NCI-H524 treated with DMSO at 0.1 percent for 48 hours (cell line): ENCODE data around the gene GDF15.

Experiments used
- DNase-seq: peaks from one replicate; lab custom pipeline; 2025; lab: John Stamatoyannopoulos, UW

Gene GDF15

DNA sequence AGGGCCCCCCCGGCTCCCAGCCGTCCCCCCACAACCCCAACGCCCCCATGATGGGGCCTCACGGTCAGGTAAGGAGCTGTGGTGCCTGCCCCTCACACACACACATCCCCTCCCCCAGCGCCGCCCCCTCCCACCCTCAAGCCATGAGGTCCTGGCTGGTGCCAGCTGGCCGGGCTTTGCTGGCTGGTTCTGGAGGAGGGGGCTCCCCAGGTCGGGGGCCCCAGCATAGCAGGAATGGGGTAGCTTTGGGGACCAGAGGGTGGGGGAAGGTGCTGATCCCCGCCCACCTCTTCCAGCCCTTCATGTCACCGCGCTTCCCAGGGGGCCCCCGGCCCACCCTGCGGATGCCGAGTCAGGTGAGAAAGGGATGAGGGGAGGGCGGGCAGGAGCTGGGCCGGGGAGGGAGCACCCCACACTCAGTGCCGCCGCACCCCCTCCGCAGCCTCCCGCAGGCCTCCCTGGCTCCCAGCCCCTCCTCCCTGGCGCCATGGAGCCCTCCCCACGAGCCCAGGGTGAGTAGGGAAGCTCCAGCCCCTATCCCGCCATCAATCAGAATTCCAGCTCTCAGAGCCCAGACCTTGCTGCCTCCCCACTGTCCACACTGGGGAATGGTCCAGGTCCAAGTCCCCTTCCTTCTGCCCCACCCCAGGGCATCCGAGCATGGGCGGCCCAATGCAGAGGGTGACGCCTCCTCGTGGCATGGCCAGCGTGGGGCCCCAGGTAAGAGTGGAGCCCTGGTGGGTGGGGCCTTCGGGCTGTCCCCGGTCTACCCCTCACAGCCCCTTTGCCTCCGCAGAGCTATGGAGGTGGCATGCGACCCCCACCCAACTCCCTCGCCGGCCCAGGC lies 45.6 kb downstream of the GDF15 start:
- DNase-seq: no peak

DNA sequence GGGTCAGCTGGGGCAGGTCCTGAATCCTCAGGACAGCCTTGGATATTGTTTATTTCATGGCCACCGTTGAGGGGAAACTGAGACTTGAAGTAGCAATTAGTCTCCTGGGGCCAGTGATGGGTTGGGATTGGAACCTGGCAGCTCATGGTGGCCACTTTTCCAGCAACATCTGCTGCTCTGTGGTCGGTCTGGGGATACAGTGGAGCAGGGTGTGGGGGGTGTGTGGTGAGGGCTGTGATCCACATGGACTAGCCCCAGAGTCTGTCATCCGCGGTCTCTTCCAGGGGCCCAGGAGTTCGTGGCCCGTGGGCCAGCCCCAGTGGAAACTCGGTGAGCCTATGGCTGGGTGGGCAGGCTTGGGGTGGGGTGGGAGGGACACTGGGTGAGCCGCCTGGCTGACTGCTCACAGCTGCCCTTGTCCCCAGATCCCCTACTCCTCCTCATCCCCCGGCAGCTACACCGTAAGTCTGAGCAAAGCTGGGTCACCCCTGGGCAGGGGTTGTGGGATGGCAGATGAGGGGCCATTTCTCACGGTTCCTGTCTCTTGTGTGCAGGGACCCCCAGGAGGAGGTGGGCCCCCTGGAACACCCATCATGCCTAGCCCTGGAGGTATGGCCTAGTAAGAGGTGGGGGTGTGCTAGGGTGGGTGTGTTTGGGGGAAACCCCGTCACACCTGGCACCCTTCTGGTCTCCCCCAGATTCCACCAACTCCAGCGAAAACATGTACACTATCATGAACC lies 46.5 kb downstream of the GDF15 start:
- DNase-seq: no peak

DNA sequence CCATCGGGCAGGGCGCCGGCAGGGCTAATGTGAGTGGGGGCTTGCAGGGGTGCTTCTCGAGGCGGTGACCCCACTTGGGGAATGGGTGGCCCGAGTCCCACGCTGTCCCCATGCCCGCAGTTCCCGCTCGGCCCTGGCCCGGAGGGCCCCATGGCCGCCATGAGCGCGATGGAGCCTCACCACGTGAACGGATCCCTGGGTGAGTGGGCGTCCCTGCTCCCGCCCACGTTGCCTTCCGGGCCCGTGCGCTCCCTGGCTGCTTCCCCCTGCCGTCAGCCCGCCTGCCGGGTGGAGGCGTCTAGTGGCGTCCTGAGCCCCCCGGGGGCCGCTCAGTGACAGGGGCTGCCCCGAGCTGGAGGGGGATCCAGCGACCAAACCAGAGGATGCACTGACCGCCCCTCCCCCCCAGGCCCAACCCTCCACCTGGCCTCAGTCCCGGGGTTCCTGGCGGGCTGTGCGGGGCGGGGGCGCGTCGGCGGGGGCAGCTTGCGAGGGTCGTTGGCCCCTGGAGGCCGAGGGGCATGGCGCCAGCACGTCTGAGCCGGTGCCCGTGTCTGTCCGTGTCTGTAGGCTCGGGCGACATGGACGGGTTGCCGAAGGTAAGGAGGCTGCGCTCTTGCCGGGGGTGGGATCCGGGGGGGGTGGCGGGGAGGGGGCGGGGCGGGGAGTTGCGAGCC lies 47.2 kb downstream of the GDF15 start:
- no peak for DNase-seq

DNA sequence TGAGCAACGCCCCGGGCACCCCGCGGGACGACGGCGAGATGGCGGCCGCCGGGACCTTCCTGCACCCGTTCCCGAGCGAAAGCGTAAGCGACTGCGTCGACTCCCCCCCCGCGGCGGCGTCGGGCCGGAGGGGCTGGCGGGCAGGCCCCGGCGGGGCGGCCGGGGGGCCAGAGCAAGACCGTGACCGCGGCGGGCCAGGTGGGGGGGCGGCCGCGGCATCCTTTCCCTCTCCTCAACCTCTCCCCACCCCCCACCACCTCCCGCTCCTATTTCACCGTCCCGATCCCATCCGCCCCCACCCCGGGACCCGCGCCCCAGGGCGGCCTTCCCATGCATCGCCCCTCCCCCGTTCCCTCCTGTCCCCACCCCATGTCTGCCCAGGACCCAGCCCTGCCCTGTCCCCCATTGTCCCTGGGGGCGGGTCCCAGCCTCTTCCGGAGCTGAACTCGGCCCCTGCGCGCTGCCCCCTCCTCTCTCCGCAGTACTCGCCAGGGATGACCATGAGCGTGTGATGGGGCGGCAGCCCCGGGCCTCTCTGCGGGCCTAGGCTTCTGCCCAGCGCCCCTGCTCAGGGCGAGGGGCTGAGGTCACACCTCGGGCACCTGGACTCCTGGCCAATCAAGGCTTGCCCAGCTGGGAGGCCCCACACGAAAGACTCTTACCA lies 47.9 kb downstream of the GDF15 start:
- no peak for DNase-seq

- no peak for DNase-seq
These were observed 48.6 kb downstream of the GDF15 start for GRCh38 chr19:18434411-18435175.

DNA sequence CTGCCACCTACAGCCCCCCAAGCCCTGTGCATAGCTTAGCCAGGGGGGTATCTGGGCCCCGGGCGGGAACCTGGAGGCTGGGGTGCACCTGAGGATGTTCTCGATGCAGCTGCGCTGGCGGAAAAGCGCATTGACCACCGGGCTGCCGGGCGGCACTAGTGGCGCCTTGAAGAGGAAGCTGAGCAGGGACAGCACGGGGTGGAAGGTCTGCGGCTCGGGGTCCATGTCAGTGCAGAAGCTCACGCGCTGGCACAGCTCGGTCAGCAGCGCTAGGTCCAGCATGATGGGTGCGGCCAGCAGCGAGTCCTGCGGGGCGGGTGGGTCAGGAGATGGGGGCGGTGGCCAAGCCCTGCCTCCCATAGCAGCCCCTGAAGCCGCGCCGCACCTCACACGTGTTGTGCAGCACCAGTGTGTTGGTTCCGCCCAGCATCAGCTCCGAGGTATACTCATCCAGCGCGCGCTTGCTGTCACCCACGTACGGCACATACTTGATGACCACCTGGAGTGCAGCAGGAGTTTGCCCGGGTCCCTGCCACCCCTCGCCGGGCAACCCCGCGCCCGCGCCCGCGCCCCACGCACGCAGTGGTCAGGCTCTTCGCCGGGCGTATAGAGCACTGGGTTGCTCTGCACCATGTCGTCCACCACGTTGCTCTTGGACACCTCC lies 49.4 kb downstream of the GDF15 start:
- no peak for DNase-seq

DNA sequence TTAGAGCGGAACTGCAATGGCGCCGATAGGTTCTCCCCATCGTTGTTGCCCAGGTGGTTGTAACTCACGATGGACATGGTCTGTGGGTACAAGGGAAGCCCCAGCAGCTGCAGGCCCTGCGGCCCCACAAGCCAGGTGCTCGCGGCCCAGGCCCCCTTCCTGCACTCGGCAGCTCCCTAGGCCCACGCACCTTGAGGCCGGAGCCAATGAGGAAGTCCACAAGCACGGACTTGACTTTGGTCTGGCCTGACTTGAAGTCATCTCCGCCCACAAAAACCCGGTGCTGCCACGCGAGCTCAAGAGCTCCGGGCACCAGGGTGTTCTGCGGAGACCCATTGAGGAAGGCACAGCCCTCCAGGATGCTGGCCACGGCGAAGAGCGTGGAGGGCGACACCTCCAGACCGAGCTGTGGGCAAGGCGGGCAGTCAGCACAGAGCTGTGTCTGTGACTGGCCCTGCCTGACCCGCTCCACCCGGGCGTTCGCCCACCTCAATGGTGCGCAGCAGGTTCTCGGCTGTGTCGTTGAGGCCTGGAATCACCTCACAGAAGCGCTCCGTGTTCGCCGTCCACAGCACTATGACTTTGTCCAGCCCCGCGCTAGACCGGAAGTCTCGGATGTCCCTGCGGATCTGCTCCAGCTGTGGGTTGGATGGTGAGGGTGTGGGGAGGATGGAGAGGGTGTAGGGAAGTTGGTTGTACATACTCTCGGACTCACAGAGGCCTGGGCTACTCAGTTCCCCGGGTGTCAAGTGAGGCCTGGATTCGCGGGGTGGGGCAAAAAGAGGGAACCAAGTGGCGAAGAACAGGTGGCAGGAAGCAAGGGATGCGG lies 50.1 kb downstream of the GDF15 start:
- no peak for DNase-seq

- DNase-seq: no peak
These were observed 50.9 kb downstream of the GDF15 start for GRCh38 chr19:18436671-18437490.

DNA sequence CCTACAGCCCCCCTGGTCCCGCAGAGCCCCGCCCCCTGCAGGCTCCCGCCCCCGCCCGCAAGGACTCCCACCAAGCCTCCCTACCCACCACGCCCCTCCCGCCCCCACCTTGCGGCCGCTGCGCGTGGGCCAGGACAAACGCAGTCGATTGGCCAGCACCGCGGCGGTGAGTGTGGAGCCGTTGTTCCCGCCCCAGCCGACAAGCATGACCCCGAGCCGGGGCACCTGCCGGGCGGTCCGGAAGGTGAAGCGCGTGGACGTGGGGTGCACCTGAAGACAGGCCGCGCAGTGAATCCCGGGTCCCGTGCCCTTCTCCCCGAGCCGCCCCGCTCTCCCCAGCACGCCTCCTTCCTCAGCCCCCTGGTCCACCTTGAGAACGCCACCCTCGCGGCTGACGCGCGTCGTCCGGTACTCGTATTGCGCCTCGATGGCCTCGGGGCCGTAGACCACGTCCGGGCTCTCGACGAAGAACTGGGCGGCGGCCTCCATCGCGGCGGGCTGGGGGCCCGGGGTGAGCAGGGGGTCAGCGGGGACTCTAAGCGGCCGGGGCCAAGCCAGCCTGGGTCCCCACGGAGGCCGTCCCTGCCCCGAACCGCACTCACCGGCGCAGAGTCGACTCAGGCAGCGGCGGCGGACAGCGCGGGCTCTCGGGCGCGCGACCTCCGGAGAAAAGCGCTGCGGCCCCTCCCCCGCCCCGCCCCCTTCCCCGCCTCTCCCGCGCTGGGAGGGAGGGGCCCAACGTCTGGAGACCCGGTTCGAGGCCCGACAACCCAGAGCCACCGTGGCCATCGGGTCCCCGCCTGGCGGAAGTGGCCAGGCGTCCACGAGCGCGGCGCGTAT lies 51.8 kb downstream of the GDF15 start, which contains the start of gene ISYNA1:
Gene ISYNA1 (minus strand): TSS at position 643 of the 840 bp plus-strand sequence. CDS start 154 bp downstream, at position 489.
- no peak for DNase-seq

DNA sequence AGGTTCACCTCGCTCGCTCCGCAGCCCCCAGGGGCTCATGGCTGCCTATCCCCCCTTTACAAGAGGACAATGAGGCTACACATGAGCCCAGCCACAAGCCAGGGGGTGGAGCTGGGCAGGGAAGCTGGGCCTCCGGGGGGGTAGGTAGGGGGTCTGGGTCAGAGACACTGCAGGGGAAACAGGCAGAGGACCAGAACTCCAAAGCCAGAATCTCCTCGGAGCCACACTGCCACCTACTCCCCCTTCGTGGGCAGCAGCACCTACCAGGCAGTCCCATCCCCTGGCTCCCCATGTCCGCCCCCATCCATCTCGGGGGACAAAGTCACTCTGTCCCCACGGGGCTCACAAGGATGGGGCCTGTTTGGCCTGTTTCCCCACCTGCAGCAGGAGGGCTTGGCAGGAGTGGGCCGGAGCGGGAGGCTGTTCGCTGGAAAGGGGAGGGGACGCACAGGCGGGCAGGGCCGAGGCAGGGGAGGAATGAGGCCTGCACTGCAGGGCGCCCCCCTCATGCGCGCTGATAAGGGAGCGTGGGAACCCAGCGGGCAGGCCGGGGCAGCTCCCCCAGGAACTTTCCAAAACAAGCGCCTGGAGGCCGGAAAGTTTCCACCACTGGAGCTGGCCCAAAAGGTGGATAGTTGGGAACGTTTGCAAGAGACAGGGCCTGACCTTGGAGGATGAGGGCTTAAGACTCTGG lies 52.5 kb downstream of the GDF15 start:
- DNase-seq: no peak
